HG03097 (cell line): Measurements from ENCODE around the gene TRDN.
"Not testable (repeated sequence)": the region's sequence is repeated elsewhere in the genome, so short reads cannot be mapped to it uniquely, and the experiment has no call there.

Source experiments
- ATAC-seq: cut with Tn5 transposase; IDR thresholded peaks from one replicate; pipeline ENCODE4 v1.9.1; 2021; ENCODE audit not compliant: unreplicated experiment, low FRiP score

TRDN gene

GRCh38 chr6:123569575-123569974 is 67.2 kb downstream of the TRDN start:
- ATAC-seq, result no peak

GRCh38 chr6:123565529-123565928 is 71.2 kb downstream of the TRDN start:
- no peak for ATAC-seq

GRCh38 chr6:123564361-123564760 is 72.4 kb downstream of the TRDN start:
- ATAC-seq, result no peak

- ATAC-seq, result no peak
Observed at GRCh38 chr6:123562677-123563076, 74.1 kb downstream of the TRDN start.

GRCh38 chr6:123562264-123562663 is 74.5 kb downstream of the TRDN start:
- ATAC-seq, result no peak

- not testable (repeated sequence) for ATAC-seq
Observed at GRCh38 chr6:123559816-123560215, 76.9 kb downstream of the TRDN start.

- not testable (repeated sequence) for ATAC-seq
Observed at GRCh38 chr6:123557474-123557873, 79.3 kb downstream of the TRDN start.

GRCh38 chr6:123551939-123552707 is 84.6 kb downstream of the TRDN start:
- no peak for ATAC-seq

GRCh38 chr6:123550052-123550617 is 86.6 kb downstream of the TRDN start:
- ATAC-seq, result no peak

GRCh38 chr6:123549476-123549875 is 87.3 kb downstream of the TRDN start:
- no peak for ATAC-seq

GRCh38 chr6:123547216-123547978 is 89.4 kb downstream of the TRDN start:
- no peak for ATAC-seq

GRCh38 chr6:123546537-123546936 is 90.2 kb downstream of the TRDN start:
- no peak for ATAC-seq

- no peak for ATAC-seq
Observed at GRCh38 chr6:123541462-123541861, 95.3 kb downstream of the TRDN start.

GRCh38 chr6:123533862-123534648 is 102.7 kb downstream of the TRDN start:
- no peak for ATAC-seq

- ATAC-seq, result no peak
Observed at GRCh38 chr6:123529843-123530242, 106.9 kb downstream of the TRDN start.

- ATAC-seq, result no peak
Observed at GRCh38 chr6:123529058-123529457, 107.7 kb downstream of the TRDN start.

- ATAC-seq, result no peak
Observed at GRCh38 chr6:123527406-123527805, 109.3 kb downstream of the TRDN start.

GRCh38 chr6:123526128-123526527 is 110.6 kb downstream of the TRDN start:
- ATAC-seq, result no peak

GRCh38 chr6:123524781-123525180 is 112.0 kb downstream of the TRDN start:
- ATAC-seq, result no peak

- no peak for ATAC-seq
Observed at GRCh38 chr6:123520217-123520616, 116.5 kb downstream of the TRDN start.

GRCh38 chr6:123519189-123519505 is 117.6 kb downstream of the TRDN start:
- no peak for ATAC-seq
